ENCODE results near the gene WNT11. TPM values are rescaled to one million over a fixed set of nuclear protein-coding genes. Genes with fewer than 3 reads are reported as not detected.

WNT11 gene
- total and polyA plus RNA-seq, 2 donors from 2014 or later: 0.80 to 2.2 TPM

DNA sequence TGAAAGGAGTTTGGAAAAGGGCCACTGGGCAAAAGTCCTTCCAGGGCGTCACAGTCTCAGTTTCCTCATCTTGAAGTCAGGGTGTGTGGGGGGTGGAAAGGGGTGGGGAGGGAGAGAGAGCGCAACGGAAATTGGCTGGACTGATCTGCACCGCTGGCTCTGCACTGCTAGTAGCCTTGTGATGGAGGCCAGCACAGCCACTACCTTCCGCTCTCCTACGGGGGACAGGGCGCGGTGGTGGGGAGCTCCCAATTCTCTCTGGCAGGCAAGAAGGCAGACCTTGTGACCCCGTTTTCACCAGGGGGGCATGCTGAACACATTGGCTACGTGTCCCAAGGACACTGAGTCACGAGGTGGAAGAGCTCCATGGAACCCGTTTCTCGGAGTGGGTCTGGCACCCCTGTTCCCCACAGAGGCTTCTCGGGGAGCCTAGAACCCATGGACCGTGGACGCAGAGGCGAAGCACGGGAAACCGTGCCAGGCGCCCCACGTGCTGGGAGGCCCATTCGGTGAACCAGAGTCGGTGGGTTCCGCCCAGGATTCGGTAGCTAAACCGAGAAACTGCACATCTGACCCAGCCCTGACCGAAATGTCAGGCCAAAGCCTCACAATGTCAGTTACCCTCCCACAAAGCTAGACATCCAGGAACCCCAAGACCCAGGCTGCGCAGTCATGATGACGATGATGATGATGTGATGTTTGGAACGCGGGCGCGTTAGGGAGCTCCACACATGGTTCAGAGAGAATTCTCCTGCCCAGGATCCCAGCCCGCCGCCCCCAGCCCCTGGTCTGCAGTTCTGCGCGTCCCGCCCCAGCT is 28.3 kb upstream of the WNT11 start:
- Histone ChIP-seq H3K27me3 (ENCODE audit: control insufficient read depth, insufficient read depth, low read length) (no peaks in the 10 kb centered on the region), H3K9ac (ENCODE audit: low read length in 3 of 3) (peak overlapping the region; percentile 2 to 77 (median 76)), H3K4me3 (ENCODE audit: low read length in 3 of 3) (peak overlapping the region; percentile 84 to 94 (median 88)), H3K9me3 (ENCODE audit: control insufficient read depth in 2 of 3, insufficient read depth in 1 of 3, low read length in 3 of 3) (no peaks in the 10 kb centered on the region), H3K4me1 (ENCODE audit: control insufficient read depth in 2 of 3, insufficient read depth in 2 of 3, low read depth in 1 of 3, low read length in 3 of 3) (peaks cover 0 to 8% (median 0%) of the 10 kb centered on the region in 3 donors), H3K27ac (ENCODE audit: low read depth in 2 of 2, low read length in 2 of 2) (peak overlapping the region; percentile 35 to 86), H3K36me3 (ENCODE audit: control insufficient read depth in 2 of 3, insufficient read depth in 3 of 3, low read length in 3 of 3) (no peaks in the 10 kb centered on the region)
- intact Hi-C loops (cut with DNase I): no loop called here
- DNase-seq (peak in 4 of 5 donors; percentile 49 to 87 (median 72)), FAIRE-seq (no peak)
- no peak for TF ChIP-seq CTCF (IDR thresholded peaks at IDR 0.05; ENCODE audit: borderline replicate concordance, extremely low read depth, insufficient read depth)

- no peaks in the 10 kb centered on the region for H3K9me3 ChIP-seq (ENCODE audit: control insufficient read depth in 2 of 3, insufficient read depth in 1 of 3, low read length in 3 of 3)
- intact Hi-C loops (cut with DNase I): no loop called here
- H3K27me3 ChIP-seq (ENCODE audit: control insufficient read depth, insufficient read depth, low read length): no peaks in the 10 kb centered on the region
- peaks cover 0 to 8% (median 0%) of the 10 kb centered on the region in 3 donors for H3K4me1 ChIP-seq (ENCODE audit: control insufficient read depth in 2 of 3, insufficient read depth in 2 of 3, low read depth in 1 of 3, low read length in 3 of 3)
- no peaks in the 10 kb centered on the region for H3K36me3 ChIP-seq (ENCODE audit: control insufficient read depth in 2 of 3, insufficient read depth in 3 of 3, low read length in 3 of 3)
- DNase-seq (peak in 1 of 5 donors; percentile 79), FAIRE-seq (no peak)
- no peak for TF ChIP-seq CTCF (IDR thresholded peaks at IDR 0.05; ENCODE audit: borderline replicate concordance, extremely low read depth, insufficient read depth)
- H3K4me3 ChIP-seq (ENCODE audit: low read length in 3 of 3): peak overlapping the region in 1 of 3 donors; percentile 84
- H3K9ac ChIP-seq (ENCODE audit: low read length in 3 of 3): no peak overlapping the region
- no peak overlapping the region for H3K27ac ChIP-seq (ENCODE audit: low read depth in 2 of 2, low read length in 2 of 2)
Measured at GRCh38 chr11:76234021-76234415, 27.7 kb upstream of the WNT11 start.

GRCh38 chr11:76233196-76233921 is 27.1 kb upstream of the WNT11 start:
- H3K27ac ChIP-seq (ENCODE audit: low read depth in 2 of 2, low read length in 2 of 2): no peak overlapping the region
- peaks cover 0 to 8% (median 0%) of the 10 kb centered on the region in 3 donors for H3K4me1 ChIP-seq (ENCODE audit: control insufficient read depth in 2 of 3, insufficient read depth in 2 of 3, low read depth in 1 of 3, low read length in 3 of 3)
- peak in 1 of 5 donors; percentile 59 for DNase-seq
- no peak for FAIRE-seq
- no peak overlapping the region for H3K4me3 ChIP-seq (ENCODE audit: low read length in 3 of 3)
- no peaks in the 10 kb centered on the region for H3K36me3 ChIP-seq (ENCODE audit: control insufficient read depth in 2 of 3, insufficient read depth in 3 of 3, low read length in 3 of 3)
- no peak for TF ChIP-seq CTCF (IDR thresholded peaks at IDR 0.05; ENCODE audit: borderline replicate concordance, extremely low read depth, insufficient read depth)
- intact Hi-C loops (cut with DNase I): no loop called here
- no peaks in the 10 kb centered on the region for H3K27me3 ChIP-seq (ENCODE audit: control insufficient read depth, insufficient read depth, low read length)
- H3K9ac ChIP-seq (ENCODE audit: low read length in 3 of 3): no peak overlapping the region
- no peaks in the 10 kb centered on the region for H3K9me3 ChIP-seq (ENCODE audit: control insufficient read depth in 2 of 3, insufficient read depth in 1 of 3, low read length in 3 of 3)
